ENCODE measurements around the gene HM13.

HM13 gene

GRCh38 chr20:31551163-31552081 is 37.2 kb downstream of the HM13 start:
- CTCF ChIA-PET = interaction anchor here (0.7 to 20.6 kb wide), 5 partner anchors 9 to 59 kb away, joined by 3 to 656 read pairs (median 6); no protein-coding TSS in a partner anchor
- TF ChIP-seq CTCF (conservative IDR thresholded peaks at IDR 0.05; ENCODE audit: low read depth) = no peak
- H3K27ac ChIP-seq = peak overlapping the region; percentile 30
- POLR2A ChIA-PET (ENCODE audit: low non-redundant PET) = interaction anchor here (0.6 kb wide), 1 partner anchor 22 kb away, joined by 7 read pairs; no protein-coding TSS in a partner anchor
- DNase-seq (ENCODE audit: low spot score) = no peak

- peak overlapping the region; percentile 49 for H3K27ac ChIP-seq
- DNase-seq (ENCODE audit: low spot score) = no peak
- ChIA-PET POLR2A (ENCODE audit: low non-redundant PET) (interaction anchor here (0.6 to 0.7 kb wide), 2 partner anchors 12 to 18 kb away, joined by 3 to 4 read pairs; no protein-coding TSS in a partner anchor), CTCF (interaction anchor here (0.6 to 20.6 kb wide), 2 partner anchors 55 to 66 kb away, joined by 4 to 656 read pairs; no protein-coding TSS in a partner anchor)
- no peak for TF ChIP-seq CTCF (conservative IDR thresholded peaks at IDR 0.05; ENCODE audit: low read depth)
Measured at GRCh38 chr20:31555203-31555775, 41.0 kb downstream of the HM13 start.

GRCh38 chr20:31559704-31560093 is 45.5 kb downstream of the HM13 start:
- peak overlapping the region; percentile 93 for H3K27ac ChIP-seq
- CTCF ChIA-PET = interaction anchor here (0.6 to 20.6 kb wide), 10 partner anchors 8 to 1258 kb away, joined by 3 to 656 read pairs (median 3); no protein-coding TSS in a partner anchor
- TF ChIP-seq CTCF (conservative IDR thresholded peaks at IDR 0.05; ENCODE audit: low read depth) = no peak
- DNase-seq (ENCODE audit: low spot score) = no peak
- POLR2A ChIA-PET (ENCODE audit: low non-redundant PET) = interaction anchor here (2.0 to 4.7 kb wide), 3 partner anchors 13 to 52 kb away, joined by 6 to 46 read pairs (median 34); partner anchors contain the start of gene ID1

- DNase-seq (ENCODE audit: low spot score) = peak; percentile 76
- ChIA-PET POLR2A (ENCODE audit: low non-redundant PET) (interaction anchor here (0.6 to 4.7 kb wide), 5 partner anchors 8 to 137 kb away, joined by 3 to 46 read pairs (median 6); partner anchors contain the start of gene ID1), CTCF (interaction anchor here (0.6 to 20.6 kb wide), 15 partner anchors 9 to 1258 kb away, joined by 3 to 656 read pairs (median 4); partner anchors contain the start of gene ID1)
- TF ChIP-seq CTCF (conservative IDR thresholded peaks at IDR 0.05; ENCODE audit: low read depth) = peak; percentile 99
- peak overlapping the region; percentile 93 for H3K27ac ChIP-seq
Measured at GRCh38 chr20:31560094-31560745, 46.0 kb downstream of the HM13 start.

GRCh38 chr20:31560746-31561598 is 46.7 kb downstream of the HM13 start:
- peak; percentile 96 for DNase-seq (ENCODE audit: low spot score)
- no peak for TF ChIP-seq CTCF (conservative IDR thresholded peaks at IDR 0.05; ENCODE audit: low read depth)
- POLR2A ChIA-PET (ENCODE audit: low non-redundant PET) = interaction anchor here (0.6 to 4.7 kb wide), 6 partner anchors 9 to 136 kb away, joined by 3 to 46 read pairs (median 6); partner anchors contain the start of gene ID1
- CTCF ChIA-PET = interaction anchor here (0.6 to 20.6 kb wide), 13 partner anchors 8 to 74 kb away, joined by 3 to 656 read pairs (median 5); partner anchors contain the start of gene ID1
- peak overlapping the region; percentile 93 for H3K27ac ChIP-seq
